ACC112 (cell line): ENCODE measurements around the gene ARHGAP22.

Experiments
- H2AFZ ChIP-seq: fragments of 200-600 bp; sonication (generic); one replicate; pipeline ENCODE4 v1.6.0; 2017; ENCODE audit warnings: antibody characterized with exemption, low read length; ENCODE audit not compliant: unreplicated experiment
- H3K27ac ChIP-seq: fragments of 200-600 bp; sonication (generic); 2 replicates; pipeline ENCODE4 v1.5.1; 2014; ENCODE audit warnings: low read depth, mild to moderate bottlenecking, antibody characterized with exemption, low read length, moderate library complexity
- H3K27me3 ChIP-seq: fragments of 200-600 bp; sonication (generic); 2 replicates; pipeline ENCODE4 v1.6.1; 2014; ENCODE audit warnings: mild to moderate bottlenecking, antibody characterized with exemption, low read length, moderate library complexity, mixed read lengths; ENCODE audit not compliant: insufficient read depth
- H3K36me3 ChIP-seq: fragments of 200-600 bp; sonication (generic); 2 replicates; pipeline ENCODE4 v1.6.1; 2016; ENCODE audit warnings: mild to moderate bottlenecking, antibody characterized with exemption, low read length, moderate library complexity, mixed read lengths; ENCODE audit not compliant: insufficient read depth
- H3K4me1 ChIP-seq: fragments of 200-600 bp; sonication (generic); one replicate; pipeline ENCODE4 v1.6.1; 2016; ENCODE audit warnings: low read length, mixed read lengths; ENCODE audit not compliant: insufficient read depth, unreplicated experiment, control insufficient read depth
- H3K4me3 ChIP-seq: fragments of 200-600 bp; sonication (generic); 2 replicates; pipeline ENCODE4 v1.5.1; 2014; ENCODE audit warnings: mild to moderate bottlenecking, low read depth, low read length
- H3K79me2 ChIP-seq: fragments of 200-600 bp; sonication (generic); one replicate; pipeline ENCODE4 v1.6.0; 2016; ENCODE audit warnings: low read length; ENCODE audit not compliant: control insufficient read depth, unreplicated experiment, insufficient read depth

ARHGAP22 gene

DNA sequence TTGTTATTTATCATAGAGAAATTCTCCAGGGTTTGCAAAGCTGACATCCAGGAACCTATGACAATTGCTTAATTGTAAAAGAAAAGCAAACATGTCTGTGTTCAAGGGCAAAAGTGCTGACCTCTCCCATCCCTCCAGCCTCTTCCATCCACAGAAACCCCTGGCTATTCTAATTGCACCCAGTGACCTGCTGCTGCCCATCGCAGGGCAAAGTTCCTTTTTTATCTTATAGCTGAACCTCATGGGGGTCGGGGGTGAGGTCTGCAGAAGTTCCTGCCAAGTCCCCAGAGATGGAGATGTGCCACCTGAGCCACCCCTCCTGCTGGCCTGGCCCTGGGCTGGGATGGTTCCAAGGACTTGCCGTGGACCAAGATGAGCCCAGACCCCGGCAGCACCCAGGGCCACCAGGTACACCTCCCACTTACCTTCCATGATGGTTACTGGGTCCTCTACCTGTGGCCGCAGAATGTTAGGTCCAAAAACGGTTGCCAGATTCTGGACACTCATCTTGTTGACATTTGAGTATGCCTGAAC lies 151.9 kb downstream of the ARHGAP22 start:
- peaks cover 8% of the 10 kb centered on the region for H3K4me1 ChIP-seq
- H3K79me2 ChIP-seq, result no peaks in the 10 kb centered on the region
- H3K36me3 ChIP-seq, result no peaks in the 10 kb centered on the region; the same call in 1 of the 2 replicates
- H3K27ac ChIP-seq, result no peak overlapping the region
- no peaks in the 10 kb centered on the region for H3K27me3 ChIP-seq
- no peak overlapping the region for H2AFZ ChIP-seq
- no peak overlapping the region for H3K4me3 ChIP-seq

DNA sequence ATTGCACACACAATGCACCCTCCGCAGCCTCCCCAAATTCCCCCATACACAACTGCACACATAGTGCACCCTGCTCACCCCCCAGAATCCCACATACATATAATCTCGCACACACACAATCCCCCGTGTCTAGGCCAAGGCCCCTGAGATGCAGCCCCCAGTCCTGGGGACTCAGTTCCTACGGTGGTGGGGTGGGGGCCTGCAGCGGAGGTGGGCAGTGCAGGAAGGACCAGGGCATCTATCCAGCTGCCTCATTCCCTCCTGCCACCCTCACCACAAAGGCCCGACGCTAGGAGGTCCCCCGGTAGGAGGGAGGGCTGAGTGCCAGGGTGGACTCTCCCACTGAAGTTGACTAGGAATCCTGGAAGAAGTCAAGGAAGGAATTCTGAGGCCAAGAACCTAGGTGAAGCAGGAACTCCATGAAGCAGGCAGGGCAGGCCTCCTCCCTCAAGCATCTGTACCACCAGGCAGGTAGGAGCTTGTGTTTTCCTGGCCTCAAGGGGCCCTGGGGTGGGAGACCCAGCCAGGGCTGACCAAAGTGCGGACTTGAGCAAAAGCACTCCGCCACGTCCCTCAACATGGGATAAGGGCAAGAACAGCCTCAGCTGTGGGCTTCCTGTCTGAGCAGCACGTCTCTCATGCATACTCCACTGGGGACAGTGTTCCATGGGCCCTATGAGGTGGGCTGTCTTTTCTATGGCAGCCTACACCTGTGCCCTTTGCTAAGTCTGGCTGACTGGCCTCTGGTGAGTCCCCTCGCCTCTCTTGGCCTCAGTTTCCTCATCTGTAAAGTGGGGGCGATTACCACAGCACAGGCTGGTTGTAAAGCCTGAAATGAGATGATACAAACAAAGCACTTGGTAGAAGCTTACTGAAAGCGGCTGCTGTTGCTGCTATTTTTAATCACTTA lies 152.6 kb downstream of the ARHGAP22 start:
- Histone ChIP-seq H3K27ac (no peak overlapping the region), H3K4me3 (no peak overlapping the region), H3K36me3 (no peaks in the 10 kb centered on the region; the same call in 1 of the 2 replicates), H3K79me2 (no peaks in the 10 kb centered on the region), H3K27me3 (no peaks in the 10 kb centered on the region), H2AFZ (no peak overlapping the region), H3K4me1 (peaks cover 8% of the 10 kb centered on the region)

DNA sequence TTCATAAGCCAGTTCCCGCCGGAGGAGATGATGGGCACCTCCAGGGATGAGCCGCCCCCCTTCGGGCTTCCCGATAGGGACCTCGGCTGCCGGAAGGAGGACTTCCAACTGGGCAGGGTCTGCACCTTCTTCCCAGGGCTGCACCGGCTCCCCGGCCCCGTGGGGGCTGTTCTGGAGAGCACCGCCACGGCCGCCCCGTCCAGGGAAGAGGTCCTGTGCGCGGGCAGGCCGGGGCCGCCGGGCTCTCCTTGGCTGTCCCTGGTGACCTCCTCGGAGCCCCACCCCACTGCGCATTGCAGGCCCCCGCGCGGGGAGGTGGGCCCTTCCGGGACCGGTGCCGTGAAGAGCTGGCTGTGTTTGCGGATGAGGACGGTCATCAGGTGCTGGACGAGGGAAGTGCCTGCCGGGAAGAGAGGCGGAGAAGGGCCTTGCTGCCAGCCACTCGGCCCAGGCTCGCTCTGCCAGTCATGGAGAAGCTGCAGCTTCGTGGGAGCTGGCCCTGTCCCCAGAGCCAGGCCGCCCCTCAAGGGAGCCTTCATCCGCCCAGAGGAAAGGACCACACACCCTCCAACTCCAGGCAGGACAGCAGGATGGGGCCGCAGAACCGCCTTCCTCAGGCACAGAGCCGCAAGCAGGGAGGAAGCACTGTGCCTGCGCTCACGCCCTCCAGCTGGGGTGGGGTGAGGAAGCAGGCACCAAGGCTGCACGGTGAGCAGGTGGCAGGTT lies 154.0 kb downstream of the ARHGAP22 start:
- no peaks in the 10 kb centered on the region for H3K79me2 ChIP-seq
- H3K4me1 ChIP-seq, result peaks cover 8% of the 10 kb centered on the region
- no peak overlapping the region for H2AFZ ChIP-seq
- no peak overlapping the region for H3K4me3 ChIP-seq
- no peaks in the 10 kb centered on the region for H3K27me3 ChIP-seq
- H3K27ac ChIP-seq, result no peak overlapping the region
- no peaks in the 10 kb centered on the region; the same call in 1 of the 2 replicates for H3K36me3 ChIP-seq

DNA sequence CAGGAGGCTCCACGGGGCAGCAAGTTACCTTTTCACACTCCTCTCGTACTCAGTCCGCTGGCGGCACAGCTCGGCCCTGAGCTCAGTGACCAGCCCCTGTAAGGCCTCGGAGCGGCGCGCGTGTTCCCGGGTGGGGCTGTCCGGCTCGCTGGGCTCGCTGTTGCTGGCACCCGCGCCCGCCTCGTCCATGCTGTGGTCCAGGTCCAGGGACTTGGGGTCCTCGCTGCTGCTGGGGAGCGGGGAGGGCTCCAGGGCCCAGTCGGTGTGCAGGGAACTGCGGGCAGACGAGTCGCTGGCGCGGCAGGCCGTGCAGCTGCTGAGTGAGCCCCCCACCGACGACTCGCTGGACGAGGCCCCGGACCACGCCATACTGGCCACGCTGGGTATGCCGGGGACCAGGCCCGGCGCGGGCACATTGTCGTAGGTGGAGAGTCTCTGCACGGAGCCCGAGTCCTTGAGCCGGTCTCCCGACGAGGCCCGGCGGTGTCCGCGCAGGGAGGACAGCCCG lies 154.6 kb downstream of the ARHGAP22 start:
- peaks cover 8% of the 10 kb centered on the region for H3K4me1 ChIP-seq
- H3K79me2 ChIP-seq, result no peaks in the 10 kb centered on the region
- H3K27me3 ChIP-seq, result no peaks in the 10 kb centered on the region
- H3K27ac ChIP-seq, result no peak overlapping the region
- no peak overlapping the region for H2AFZ ChIP-seq
- H3K36me3 ChIP-seq, result no peaks in the 10 kb centered on the region; the same call in 1 of the 2 replicates
- H3K4me3 ChIP-seq, result no peak overlapping the region

DNA sequence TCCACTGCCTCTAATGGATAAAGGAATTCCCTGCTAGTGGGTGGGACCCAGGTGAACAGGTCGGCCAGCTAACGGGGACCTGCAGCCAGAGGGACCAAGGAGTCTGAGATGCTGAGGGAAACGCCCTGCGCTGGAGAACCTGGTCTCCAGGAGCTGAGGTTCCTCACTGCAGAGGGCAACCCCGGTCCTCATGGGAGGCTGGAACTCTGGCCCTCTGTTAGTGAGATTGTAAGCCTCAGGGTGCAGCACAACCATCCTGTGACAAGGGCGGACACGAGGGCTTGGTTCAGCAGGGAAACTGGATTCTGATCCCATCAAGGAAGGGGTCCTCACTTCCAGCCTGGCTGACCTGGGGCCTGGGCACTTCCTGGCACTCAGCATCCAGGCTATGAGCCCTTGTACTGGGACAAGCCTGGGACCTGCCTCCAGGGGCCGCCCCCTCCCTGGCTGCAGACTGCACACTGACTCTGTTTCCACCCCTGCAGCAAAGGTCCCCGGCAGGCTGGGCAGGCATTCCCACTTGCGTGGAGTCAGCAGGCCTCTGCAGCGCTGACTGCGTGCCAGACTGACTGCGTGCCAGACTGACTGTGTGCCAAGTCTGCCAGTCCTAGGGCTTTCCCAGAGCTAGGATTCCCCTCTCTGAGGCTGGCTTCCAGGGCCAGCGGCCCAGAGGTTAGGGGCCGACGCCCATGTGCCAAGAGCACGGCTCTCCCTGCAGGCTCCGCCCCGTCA lies 155.2 kb downstream of the ARHGAP22 start:
- peaks cover 8% of the 10 kb centered on the region for H3K4me1 ChIP-seq
- no peaks in the 10 kb centered on the region for H3K27me3 ChIP-seq
- no peak overlapping the region for H3K4me3 ChIP-seq
- H3K27ac ChIP-seq, result no peak overlapping the region
- H3K79me2 ChIP-seq, result no peaks in the 10 kb centered on the region
- H3K36me3 ChIP-seq, result no peaks in the 10 kb centered on the region; the same call in 1 of the 2 replicates
- H2AFZ ChIP-seq, result no peak overlapping the region

DNA sequence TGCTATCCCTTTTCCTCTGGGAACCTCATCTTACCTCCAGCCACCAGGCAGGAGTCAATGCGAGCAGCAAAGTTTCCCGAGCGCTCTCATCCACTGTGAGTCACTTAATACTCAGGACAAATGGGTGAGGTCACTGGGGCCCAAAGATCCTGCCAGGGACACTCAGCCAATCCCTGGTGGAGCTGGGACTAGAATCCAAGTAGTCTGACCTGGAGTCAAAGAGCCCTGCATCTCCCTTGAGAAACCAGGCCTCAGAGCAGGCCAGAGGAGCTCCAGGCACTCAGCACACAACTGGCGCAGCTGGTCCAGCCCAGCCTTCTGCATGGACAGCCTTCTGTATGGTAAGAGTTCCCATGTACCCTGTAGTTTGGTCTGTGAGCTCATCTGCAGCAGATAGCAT lies 156.1 kb downstream of the ARHGAP22 start:
- H2AFZ ChIP-seq, result no peak overlapping the region
- no peaks in the 10 kb centered on the region for H3K79me2 ChIP-seq
- no peaks in the 10 kb centered on the region for H3K27me3 ChIP-seq
- no peaks in the 10 kb centered on the region; the same call in 1 of the 2 replicates for H3K36me3 ChIP-seq
- H3K4me3 ChIP-seq, result no peak overlapping the region
- H3K27ac ChIP-seq, result no peak overlapping the region
- peaks cover 8% of the 10 kb centered on the region for H3K4me1 ChIP-seq

DNA sequence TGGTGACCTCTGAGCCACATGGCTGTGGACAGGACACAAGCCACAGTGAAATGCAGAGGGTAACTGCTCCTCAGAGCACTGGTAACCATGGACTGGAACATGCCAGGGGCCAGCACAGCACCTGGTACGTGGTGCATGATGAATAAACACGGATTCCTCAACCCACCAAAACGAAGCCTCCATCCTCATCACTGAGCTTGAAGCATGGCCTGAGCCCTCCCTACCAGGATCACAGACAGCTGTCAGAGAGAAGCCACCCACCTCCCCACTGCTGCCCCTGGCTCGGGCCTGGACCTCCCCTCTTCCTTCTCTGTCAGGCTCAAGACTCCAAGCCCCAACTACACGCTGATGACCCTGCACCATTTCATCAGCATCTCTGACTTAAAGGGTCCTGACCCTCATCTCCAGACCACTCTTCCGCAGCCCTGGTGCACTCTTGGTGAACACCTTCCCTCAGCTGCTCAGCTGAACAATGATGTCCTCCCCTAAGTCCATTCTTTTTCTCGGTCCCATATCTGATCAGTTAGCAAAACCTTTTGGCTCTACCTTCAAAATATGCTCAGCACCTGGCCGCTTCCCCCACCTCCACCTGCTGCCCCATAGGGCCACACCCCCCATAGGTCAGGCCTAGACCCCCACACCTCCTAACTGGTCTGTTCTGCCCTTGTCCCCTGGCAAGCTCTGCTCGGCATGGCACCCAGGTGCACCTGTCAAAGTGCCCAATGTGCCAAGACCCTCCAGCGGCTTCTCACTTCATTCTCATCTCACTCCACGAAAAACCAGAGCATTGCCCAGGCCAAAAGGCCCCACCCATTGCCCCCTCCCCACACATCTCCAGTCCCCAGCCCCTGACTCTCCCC lies 157.3 kb downstream of the ARHGAP22 start:
- peaks cover 8% of the 10 kb centered on the region for H3K4me1 ChIP-seq
- no peaks in the 10 kb centered on the region; the same call in 1 of the 2 replicates for H3K36me3 ChIP-seq
- H2AFZ ChIP-seq, result no peak overlapping the region
- H3K4me3 ChIP-seq, result no peak overlapping the region
- no peaks in the 10 kb centered on the region for H3K27me3 ChIP-seq
- H3K79me2 ChIP-seq, result no peaks in the 10 kb centered on the region
- H3K27ac ChIP-seq, result no peak overlapping the region

DNA sequence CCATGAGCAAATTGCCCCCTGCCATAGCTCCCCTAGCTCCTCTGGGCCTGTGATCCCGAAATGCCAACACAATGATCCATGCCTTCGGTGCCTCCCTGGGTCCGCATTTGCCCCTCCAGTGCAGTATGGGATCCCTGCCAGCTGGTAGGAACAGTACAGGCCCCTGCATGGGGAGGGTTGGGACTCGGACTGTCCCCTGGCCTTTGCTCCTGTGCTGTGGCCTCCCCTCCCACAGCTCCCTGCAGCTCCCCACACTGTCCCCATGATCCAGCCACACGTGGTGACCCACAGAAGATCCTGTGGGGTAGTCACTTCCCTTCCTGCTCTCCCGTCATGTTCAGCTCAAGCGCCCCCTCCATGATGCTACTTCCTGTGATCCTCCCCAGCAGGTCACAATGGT lies 158.1 kb downstream of the ARHGAP22 start:
- Histone ChIP-seq H2AFZ (no peak overlapping the region), H3K27me3 (no peaks in the 10 kb centered on the region), H3K4me3 (no peak overlapping the region), H3K27ac (no peak overlapping the region), H3K79me2 (no peaks in the 10 kb centered on the region), H3K4me1 (peaks cover 8% of the 10 kb centered on the region), H3K36me3 (no peaks in the 10 kb centered on the region; the same call in 1 of the 2 replicates)

DNA sequence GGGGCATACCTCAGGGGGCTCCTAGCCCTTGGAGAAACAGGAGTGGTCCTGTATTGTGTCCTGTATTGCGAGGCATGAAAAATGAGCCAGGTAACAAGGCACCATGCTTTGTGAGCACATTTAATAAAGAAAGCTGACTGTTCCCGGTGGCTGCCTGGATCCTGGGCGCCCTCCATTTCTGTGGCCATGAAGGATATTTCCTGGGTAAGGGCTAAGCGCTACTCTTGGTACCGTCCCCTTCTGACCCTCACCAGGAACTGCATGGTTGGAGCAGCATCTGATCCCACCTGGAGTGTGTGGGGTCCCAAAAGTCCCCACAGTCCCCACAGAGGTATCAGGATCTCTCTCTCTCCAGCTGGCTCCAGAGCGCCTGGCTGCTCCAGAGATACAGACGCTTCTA lies 158.9 kb downstream of the ARHGAP22 start:
- Histone ChIP-seq H3K4me3 (no peak overlapping the region), H3K79me2 (no peaks in the 10 kb centered on the region), H3K36me3 (no peaks in the 10 kb centered on the region; the same call in 1 of the 2 replicates), H3K4me1 (peaks cover 8% of the 10 kb centered on the region), H2AFZ (no peak overlapping the region), H3K27me3 (no peaks in the 10 kb centered on the region), H3K27ac (no peak overlapping the region)
